ENCODE measurements around the gene CDK18.

The CDK18 gene

DNA sequence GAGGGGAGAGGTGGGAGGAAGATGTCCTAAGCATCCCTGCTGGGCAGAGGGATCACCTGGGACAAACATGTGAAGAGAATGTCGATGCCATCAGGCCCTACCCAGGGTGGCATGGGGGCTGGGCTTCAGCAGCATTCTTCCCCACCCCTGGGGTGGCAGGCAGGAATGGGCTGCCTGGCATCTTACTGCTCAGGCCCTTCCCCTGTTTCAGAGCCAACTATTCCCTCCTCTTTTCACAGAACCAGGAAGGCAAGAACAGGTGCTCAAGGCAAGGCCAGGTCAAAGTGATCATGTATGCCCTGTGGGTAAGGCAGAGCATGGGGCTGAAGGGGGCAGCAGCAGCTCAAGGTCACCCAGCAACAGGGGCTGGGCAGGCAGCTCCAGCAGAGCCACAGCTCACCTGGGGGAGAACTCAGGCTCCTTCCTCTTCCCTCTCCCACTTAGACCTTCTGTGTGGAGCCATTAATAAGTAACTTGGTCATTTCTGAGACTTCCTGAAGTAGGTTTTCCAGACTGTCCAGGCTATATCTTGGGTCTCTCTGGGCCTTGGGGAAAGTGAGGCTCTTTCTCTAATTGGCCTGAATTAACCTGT lies 70.9 kb downstream of the CDK18 start:
- TF ChIP-seq, protein P1, sequence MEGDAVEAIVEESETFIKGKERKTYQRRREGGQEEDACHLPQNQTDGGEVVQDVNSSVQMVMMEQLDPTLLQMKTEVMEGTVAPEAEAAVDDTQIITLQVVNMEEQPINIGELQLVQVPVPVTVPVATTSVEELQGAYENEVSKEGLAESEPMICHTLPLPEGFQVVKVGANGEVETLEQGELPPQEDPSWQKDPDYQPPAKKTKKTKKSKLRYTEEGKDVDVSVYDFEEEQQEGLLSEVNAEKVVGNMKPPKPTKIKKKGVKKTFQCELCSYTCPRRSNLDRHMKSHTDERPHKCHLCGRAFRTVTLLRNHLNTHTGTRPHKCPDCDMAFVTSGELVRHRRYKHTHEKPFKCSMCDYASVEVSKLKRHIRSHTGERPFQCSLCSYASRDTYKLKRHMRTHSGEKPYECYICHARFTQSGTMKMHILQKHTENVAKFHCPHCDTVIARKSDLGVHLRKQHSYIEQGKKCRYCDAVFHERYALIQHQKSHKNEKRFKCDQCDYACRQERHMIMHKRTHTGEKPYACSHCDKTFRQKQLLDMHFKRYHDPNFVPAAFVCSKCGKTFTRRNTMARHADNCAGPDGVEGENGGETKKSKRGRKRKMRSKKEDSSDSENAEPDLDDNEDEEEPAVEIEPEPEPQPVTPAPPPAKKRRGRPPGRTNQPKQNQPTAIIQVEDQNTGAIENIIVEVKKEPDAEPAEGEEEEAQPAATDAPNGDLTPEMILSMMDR (conservative IDR thresholded peaks at IDR 0.05; ENCODE audit: low read depth, low read length), result no peak
- no peak for DNase-seq (ENCODE audit: low read depth)
- H3K4me3 ChIP-seq (ENCODE audit: low read length), result no peak overlapping the region

DNA sequence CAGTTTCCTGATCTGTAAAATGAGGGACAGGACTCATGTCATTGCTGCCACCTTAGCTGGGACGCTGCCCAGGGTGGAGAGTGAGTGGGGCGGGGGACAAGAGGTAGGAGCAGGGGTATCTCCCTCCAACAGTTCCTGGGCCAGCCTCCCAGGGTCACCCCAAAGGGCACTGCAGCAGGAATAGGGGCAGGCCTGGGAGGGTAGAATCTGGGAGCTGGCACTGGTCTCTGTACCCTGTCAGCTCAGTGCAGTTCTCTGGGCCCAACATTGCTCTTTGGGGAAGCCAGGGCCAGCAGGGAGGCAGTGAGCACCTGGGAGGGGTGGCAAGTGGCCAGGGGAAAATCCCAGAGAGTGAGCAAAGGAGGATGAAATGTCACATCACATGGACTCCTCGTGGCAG lies 71.5 kb downstream of the CDK18 start:
- no peak overlapping the region for H3K4me3 ChIP-seq (ENCODE audit: low read length)
- DNase-seq (ENCODE audit: low read depth), result no peak
- TF ChIP-seq, protein P1 (conservative IDR thresholded peaks at IDR 0.05; ENCODE audit: low read depth, low read length), result no peak

DNA sequence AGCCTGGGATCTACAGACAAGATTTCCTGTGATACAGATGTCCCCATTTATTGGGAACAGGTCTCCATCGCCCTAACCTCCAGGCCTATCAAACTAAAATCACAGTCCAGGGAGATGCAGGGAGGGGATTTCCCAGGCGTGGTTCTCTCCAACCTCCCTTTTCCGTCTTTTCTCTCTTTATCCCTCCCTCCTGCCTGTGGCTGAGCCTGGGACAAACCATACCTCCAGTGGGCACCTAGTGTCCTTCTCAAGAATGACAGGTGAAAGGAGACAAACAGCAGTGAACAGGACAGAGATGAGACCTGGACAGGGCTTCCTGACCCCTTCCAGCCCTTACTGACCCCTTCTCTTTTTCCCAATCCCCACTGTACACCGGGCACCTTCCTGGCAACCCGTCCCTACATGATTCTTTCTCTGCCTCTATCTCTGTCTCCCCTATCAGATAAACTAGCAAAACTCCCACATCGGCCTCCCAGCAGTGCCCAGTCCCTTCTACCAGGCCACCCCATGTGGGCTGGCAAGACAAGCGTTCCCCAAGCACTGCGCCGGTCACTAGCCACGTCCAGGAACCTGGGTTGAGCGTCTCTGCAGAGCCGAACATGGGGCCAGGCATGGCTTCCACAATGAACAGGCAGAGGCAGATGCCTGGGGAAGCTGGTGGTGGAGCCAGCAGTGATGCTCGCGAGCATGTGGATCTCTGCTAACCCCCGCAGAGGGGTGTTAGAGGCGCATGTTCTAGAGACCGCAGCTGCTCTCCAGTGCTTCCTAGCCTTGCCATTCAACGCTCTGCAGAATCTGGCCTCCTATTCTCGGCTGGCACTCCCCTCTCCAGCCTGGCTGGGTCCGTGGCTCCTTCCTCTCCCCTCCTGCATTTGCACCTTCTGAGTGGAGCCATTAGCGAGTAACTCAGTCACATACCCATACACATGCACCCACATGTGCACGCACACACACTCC lies 72.6 kb downstream of the CDK18 start:
- DNase-seq (ENCODE audit: low read depth), result no peak
- no peak overlapping the region for H3K4me3 ChIP-seq (ENCODE audit: low read length)
- TF ChIP-seq, protein P1 (conservative IDR thresholded peaks at IDR 0.05; ENCODE audit: low read depth, low read length), result no peak

DNA sequence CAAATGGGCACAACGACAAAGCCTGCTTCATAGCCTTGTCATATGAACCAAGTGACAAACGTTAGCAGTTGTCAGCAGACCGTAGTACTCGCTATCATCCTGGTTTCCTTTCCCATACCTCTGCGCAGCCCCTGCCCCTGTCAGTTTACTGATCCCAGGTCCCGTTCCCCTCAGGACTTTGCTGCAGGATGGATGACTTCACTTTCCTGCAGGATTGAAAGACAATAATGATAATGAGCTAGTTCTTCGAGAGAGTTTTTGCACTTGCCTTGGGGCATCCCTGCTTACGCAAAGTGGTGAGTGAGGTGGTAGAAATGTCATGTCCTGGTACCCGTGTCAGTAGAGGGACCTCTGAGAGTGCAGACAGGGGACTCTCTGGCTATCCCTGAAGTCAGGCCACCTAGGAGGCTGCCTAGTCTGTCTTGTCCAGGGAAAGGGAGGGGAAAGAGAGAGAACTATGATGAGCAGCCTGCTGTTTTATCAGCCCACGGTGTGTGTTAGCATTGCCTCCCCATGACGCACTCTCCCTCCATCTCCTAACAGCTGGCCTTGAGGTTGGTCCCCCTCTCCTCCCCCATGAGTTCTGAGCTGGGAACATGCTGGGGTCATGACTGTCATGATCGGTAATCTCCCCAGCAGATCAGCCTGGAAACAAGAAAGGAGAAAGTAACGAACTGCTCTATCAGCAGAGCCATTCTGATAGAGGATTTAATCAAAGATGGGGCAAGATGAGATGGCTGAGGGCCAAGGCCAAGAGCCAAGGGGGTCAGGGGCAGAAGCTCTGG lies 73.6 kb downstream of the CDK18 start:
- DNase-seq (ENCODE audit: low read depth), result no peak
- TF ChIP-seq, protein P1 (conservative IDR thresholded peaks at IDR 0.05; ENCODE audit: low read depth, low read length), result no peak
- H3K4me3 ChIP-seq (ENCODE audit: low read length), result no peak overlapping the region

DNA sequence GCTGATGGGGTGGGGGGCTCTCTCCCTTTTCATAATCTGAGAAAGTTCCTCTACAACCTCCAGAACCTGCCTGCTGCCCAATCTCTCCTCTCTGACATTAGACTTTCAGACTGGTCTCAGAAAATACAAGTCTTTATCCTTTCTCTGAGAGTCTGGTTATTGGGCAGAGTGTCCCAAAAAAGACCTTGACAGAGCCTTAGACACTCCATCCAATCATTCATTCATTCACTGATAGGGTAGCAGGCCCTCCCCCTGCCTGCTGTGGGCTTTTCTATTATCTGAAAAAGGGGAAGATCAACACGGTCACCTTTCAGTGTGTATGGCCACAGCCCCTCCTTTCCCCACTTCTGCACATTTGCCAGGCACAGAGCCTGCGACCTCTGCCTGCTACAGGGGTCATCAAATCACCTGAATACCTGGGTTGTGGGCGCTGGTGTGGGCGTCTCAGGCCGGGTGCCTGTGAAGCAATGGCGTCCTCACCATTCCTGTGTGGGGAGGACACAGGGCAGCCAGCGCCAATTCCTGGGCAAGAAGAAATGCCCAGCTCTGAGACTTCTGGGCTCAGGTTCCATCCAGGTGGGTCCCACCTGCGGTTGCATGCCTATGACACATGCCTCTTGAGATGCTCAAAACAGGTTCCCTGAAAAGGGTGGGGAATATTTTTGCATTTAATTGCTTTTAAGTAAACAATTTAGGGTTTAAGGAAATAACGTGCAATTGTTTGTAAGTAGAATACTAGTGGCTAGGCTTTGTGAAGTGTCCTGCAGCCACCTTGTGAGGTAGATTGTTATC lies 74.5 kb downstream of the CDK18 start:
- TF ChIP-seq, protein P1 (conservative IDR thresholded peaks at IDR 0.05; ENCODE audit: low read depth, low read length), result no peak
- H3K4me3 ChIP-seq (ENCODE audit: low read length), result no peak overlapping the region
- DNase-seq (ENCODE audit: low read depth), result no peak

DNA sequence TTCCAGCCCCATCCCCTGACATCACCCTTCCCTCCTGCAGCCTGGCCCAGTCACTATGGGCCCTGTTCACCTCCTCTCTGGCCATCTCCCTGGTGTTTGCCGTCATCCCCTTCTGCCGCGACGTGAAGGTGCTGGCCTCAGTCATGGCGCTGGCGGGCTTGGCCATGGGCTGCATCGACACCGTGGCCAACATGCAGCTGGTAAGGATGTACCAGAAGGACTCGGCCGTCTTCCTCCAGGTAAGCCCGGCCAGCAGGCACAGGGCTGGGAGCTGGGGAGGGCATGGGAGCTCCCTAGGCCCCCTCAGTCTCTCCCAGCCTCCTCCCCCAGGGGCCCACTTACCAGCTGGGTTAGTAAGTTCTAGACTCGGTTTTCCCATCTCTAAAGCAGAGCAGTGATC lies 75.2 kb downstream of the CDK18 start:
- H3K4me3 ChIP-seq (ENCODE audit: low read length), result no peak overlapping the region
- DNase-seq (ENCODE audit: low read depth), result no peak
- TF ChIP-seq, protein P1 (conservative IDR thresholded peaks at IDR 0.05; ENCODE audit: low read depth, low read length), result no peak

All from retinal pigment epithelial cell (primary cell).